Astrocyte of the spinal cord (primary cell): ENCODE measurements around the gene STMN3.
"Not testable (repeated sequence)": the region's sequence is repeated elsewhere in the genome, so short reads cannot be mapped to it uniquely, and the experiment has no call there.

Experiments
- DNase-seq: peaks from one replicate; pipeline ENCODE4 v3.0.0; 2011; ENCODE audit warnings: low read depth, low spot score
- H3K4me3 ChIP-seq: 2 replicates; pipeline ENCODE4 v1.5.1; 2011; ENCODE audit warnings: low read depth, mild to moderate bottlenecking, low read length, moderate library complexity
- CTCF ChIP-seq: IDR thresholded peaks from 2 replicates; pipeline ENCODE4 v1.5.1; 2012; ENCODE audit warnings: low read depth, mild to moderate bottlenecking, low read length, inconsistent platforms
- in situ Hi-C: cut with HindIII; loops from 2 replicates; pipeline ENCODE4 v1.10.0; 2017; ENCODE audit warnings: low sequenced_read_pairs

Gene STMN3

GRCh38 chr20:63641146-63641791, 12.0 kb downstream of the STMN3 start:
- peak overlapping the region; percentile 42 for H3K4me3 ChIP-seq
- DNase-seq = peak; percentile 36
- no peak for TF ChIP-seq CTCF
- in situ Hi-C loops = no loop called here

DNA sequence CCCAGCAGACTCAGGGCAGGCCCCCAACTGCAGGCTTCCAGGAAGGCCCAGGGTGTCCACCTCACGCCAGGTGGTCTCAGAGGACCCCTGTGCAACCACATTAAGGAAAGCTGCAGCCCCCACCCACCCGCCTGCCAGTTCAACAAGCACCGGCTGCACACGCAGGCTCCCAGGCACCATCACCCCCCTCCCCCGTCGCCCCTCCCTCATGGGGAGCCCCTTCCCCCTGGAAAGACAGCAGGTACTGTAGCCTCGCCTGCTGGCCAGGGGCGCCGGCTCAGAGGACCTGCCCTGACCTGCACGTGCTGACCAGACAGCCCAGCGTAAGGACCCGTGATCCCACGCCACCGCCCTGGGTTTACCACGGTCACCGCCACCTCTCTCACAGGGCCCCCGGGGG, 12.5 kb downstream of the STMN3 start:
- DNase-seq, in situ Hi-C loops, H3K4me3 ChIP-seq: not testable (repeated sequence)

GRCh38 chr20:63640086-63640485, 13.1 kb downstream of the STMN3 start:
- no peak overlapping the region for H3K4me3 ChIP-seq
- in situ Hi-C loops = no loop called here
- no peak for TF ChIP-seq CTCF
- DNase-seq = no peak

DNA sequence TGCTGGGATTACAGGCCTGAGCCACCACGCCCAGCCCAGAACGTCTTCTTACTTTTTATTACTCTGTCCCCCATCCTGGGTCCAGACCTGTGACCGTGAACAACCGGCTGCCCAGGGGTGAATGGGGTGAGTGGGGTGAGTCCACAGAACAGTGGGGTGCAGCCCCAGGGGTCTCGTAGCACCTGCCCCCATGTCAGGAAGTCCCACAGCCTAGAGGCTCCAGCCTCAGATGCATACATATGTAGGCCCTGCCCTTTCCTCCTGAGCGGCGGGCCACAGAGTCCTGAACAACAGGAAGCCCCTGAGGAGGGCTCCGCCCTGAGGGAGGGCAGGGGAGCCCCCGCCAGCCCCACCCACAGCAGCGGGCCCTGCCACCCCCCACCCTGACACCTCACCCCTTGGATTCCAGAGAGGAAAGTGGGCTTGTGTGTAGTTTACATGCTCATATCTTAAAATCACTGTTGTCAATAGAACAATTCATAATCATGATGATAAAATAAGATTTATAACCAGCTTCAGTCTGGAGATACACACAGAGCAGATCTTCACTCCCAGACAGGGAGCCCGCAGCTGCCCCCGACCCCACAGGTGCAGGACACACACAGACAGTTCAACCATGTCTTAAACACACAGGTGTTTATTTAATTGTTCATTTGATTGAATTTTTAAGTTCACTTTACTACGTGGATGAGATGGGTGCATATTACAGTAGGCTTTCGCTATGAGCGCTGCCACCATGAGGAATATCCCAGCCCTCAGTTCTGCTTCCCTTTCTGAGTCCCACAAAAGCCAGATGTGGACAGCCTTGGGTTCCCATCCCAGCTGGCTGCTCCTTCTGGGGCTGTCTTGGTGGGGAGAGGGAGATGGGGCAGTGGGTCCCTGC, 13.9 kb downstream of the STMN3 start:
- H3K4me3 ChIP-seq = no peak overlapping the region
- no peak for TF ChIP-seq CTCF
- no peak for DNase-seq
- in situ Hi-C loops = no loop called here

DNA sequence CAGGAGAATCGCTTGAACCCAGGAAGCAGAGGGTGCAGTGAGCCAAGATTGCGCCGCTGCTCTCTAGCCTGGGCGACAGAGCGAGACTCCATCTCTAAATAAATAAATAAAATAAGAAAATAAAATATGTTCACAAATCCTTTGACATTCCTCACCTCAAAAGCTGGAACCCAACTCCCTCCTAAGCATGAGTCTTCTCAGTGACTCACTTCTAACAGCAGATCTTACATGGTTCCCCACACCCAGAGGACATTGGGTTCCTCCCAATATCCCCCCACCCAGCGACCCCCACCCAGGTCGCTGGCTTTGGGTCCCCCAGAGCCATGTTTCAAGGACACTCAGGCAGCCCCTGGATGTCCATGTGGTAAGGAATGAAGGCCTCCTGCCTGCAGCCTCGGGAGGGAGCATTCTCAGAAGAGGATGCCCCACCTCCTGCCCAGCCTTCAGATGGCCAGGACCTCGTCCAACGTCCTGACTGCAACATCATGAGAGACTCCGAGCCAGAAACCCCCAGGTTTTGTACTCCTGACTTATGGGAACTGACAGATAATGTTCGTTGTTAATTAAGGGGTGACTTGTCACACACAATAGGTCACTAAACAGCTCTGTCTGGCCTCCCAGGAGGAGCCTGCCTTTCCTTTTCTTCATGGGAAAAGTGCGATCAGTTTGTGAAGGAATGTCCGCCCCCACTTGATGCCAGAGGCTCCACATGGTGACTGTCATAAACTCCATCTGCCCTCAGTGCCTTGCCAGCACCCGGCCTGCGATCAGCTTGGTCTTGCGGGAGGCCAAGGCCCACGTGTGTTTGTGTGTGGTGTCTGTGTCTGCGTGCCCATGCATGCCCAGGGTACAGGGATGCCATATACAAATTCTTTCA, 16.2 kb downstream of the STMN3 start:
- no peak overlapping the region for H3K4me3 ChIP-seq
- no peak for DNase-seq
- in situ Hi-C loops = no loop called here
- no peak for TF ChIP-seq CTCF

- H3K4me3 ChIP-seq = no peak overlapping the region
- in situ Hi-C loops = no loop called here
- no peak for DNase-seq
- no peak for TF ChIP-seq CTCF
Measured at GRCh38 chr20:63635431-63636141, 17.6 kb downstream of the STMN3 start.
